Measurements from ENCODE around the gene LDLRAD3. TPM values are rescaled to one million over a fixed set of nuclear protein-coding genes. Genes with fewer than 3 reads are reported as not detected.

LDLRAD3 gene
- total and polyA plus RNA-seq, 11 donors: 1.1 to 7.7 (median 2.6) TPM

DNA sequence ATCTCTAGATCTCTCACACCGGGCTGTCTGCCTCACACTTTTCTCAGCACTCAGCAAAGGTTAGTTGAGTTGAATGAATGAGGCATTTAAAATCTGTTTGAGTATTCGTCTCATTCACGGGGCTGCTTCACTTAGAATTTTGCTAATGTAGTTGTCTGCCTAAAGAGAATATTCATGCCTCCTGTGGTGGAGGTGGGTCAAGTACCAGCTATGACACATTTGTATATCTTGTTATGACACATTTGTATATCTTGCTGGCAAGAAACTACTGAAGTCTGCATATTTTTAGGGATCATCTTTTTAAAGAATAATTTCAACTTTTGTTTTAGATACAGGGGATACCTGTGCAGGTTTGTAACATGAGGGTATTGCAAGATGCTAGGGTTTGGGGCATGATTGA, 43.1 kb downstream of the LDLRAD3 start:
- ATAC-seq: no peak
- intact Hi-C loops (cut with DNase I): no loop called here
- peaks cover 0 to 8% (median 0%) of the 10 kb centered on the region in 12 donors for H3K4me1 ChIP-seq

GRCh38 chr11:35990170-35990569, 46.3 kb downstream of the LDLRAD3 start:
- Histone ChIP-seq H3K27me3 (peaks cover 0 to 3% (median 0%) of the 10 kb centered on the region in 9 donors), H3K9me3 (peaks cover 0 to 7% (median 2%) of the 10 kb centered on the region in 12 donors), H3K4me1 (peaks cover 0 to 6% (median 0%) of the 10 kb centered on the region in 12 donors), H3K4me3 (no peak overlapping the region), H3K36me3 (no peaks in the 10 kb centered on the region), H3K27ac (no peak overlapping the region)
- DNase-seq (no peak), ATAC-seq (no peak)
- intact Hi-C loops (cut with DNase I): no loop called here
- 95 to 98% (median 97%) methylated on average over 2 of the region's 2 CpGs for WGBS, 4 donors
- TF ChIP-seq POLR2A (IDR thresholded peaks at IDR 0.05): no peak
- TF ChIP-seq CTCF (IDR thresholded peaks at IDR 0.05): no peak

More for the DNA sequence above, 43.1 kb downstream of the LDLRAD3 start:
- Histone ChIP-seq H3K36me3 (no peaks in the 10 kb centered on the region), H3K4me3 (no peak overlapping the region), H3K27me3 (no peaks in the 10 kb centered on the region), H3K27ac (no peak overlapping the region), H3K9me3 (no peaks in the 10 kb centered on the region)
- no peak for TF ChIP-seq CTCF (IDR thresholded peaks at IDR 0.05)
- TF ChIP-seq POLR2A (IDR thresholded peaks at IDR 0.05): no peak
- 77 to 79% (median 78%) methylated on average over 3 of the region's 3 CpGs for WGBS, 4 donors
- DNase-seq: no peak

DNA sequence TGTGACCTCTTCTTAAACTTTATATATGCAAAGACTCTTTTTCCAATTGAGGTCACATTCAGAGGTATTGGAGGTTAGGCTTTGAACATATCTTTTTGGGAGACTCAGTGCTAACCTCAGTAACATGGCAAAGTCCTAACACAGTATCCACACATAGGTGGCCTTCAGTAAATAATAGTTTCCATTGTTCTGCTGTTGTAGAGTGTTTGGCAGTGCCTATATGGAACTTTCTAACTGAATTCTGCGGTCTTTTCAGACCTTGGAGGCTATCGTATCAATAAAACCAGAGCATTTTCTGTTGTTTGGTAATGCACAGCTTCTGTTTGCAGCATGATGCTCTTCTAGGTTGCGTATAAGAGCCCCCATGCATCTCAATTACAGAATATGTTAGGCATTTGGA, 47.0 kb downstream of the LDLRAD3 start:
- H3K36me3 ChIP-seq: no peaks in the 10 kb centered on the region
- TF ChIP-seq CTCF (IDR thresholded peaks at IDR 0.05): no peak
- no peak overlapping the region for H3K4me3 ChIP-seq
- intact Hi-C loops (cut with DNase I): no loop called here
- ATAC-seq: no peak
- H3K27me3 ChIP-seq: peaks cover 0 to 3% (median 0%) of the 10 kb centered on the region in 9 donors
- no peak overlapping the region for H3K27ac ChIP-seq
- no peak for DNase-seq
- H3K4me1 ChIP-seq: peaks cover 0 to 6% (median 0%) of the 10 kb centered on the region in 12 donors
- WGBS, 4 donors: 92 to 98% (median 96%) methylated on average over 3 of the region's 3 CpGs
- H3K9me3 ChIP-seq: peaks cover 0 to 12% (median 2%) of the 10 kb centered on the region in 12 donors

DNA sequence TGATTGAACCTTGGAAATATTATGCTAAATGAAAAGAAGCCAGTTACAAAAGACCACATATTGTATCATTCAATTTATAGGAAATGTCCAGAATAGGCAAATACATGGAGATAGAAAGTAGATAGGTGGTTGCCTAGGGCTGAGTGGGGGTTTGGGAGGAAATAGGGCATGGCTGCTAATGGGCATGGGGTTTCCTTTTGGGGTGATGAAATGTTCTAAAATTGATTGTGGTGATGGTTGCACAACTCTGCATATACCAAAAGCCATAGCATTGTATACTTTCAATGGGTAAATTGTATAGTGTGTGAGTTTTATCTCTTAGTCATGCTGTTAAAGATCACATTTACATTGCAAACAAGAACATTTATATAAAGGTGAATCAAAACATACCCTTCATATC, 48.7 kb downstream of the LDLRAD3 start:
- no peak overlapping the region for H3K27ac ChIP-seq
- peaks cover 0 to 3% (median 0%) of the 10 kb centered on the region in 9 donors for H3K27me3 ChIP-seq
- H3K4me3 ChIP-seq: no peak overlapping the region
- no peak for TF ChIP-seq POLR2A (IDR thresholded peaks at IDR 0.05)
- no peak for TF ChIP-seq CTCF (IDR thresholded peaks at IDR 0.05)
- H3K36me3 ChIP-seq: no peaks in the 10 kb centered on the region
- peaks cover 0 to 6% (median 0%) of the 10 kb centered on the region in 12 donors for H3K4me1 ChIP-seq
- H3K9me3 ChIP-seq: peaks cover 0 to 12% (median 2%) of the 10 kb centered on the region in 12 donors
- DNase-seq: no peak
- intact Hi-C loops (cut with DNase I): no loop called here
- no peak for ATAC-seq
